ENCODE results near the gene PIMREG.

The PIMREG gene

GRCh38 chr17:6443692-6444570 lies at the start of gene PIMREG:
Gene PIMREG, plus strand, starts transcription at chr17:6444455. Its CDS starts 656 bp downstream, at chr17:6445111.
- peak; percentile 100 for DNase-seq

GRCh38 chr17:6398955-6399354 lies 45.3 kb upstream of the PIMREG start:
- DNase-seq = no peak

- no peak for DNase-seq
Measured at GRCh38 chr17:6402258-6402657, 42.0 kb upstream of the PIMREG start.

- no peak for DNase-seq
Measured at GRCh38 chr17:6408276-6408675, 36.0 kb upstream of the PIMREG start.

GRCh38 chr17:6408735-6409134 lies 35.5 kb upstream of the PIMREG start:
- no peak for DNase-seq

GRCh38 chr17:6413065-6413464 lies 31.2 kb upstream of the PIMREG start:
- DNase-seq = no peak

GRCh38 chr17:6415616-6416015 lies 28.6 kb upstream of the PIMREG start:
- no peak for DNase-seq

- peak; percentile 80 for DNase-seq
Measured at GRCh38 chr17:6420173-6420641, 24.0 kb upstream of the PIMREG start.

- peak; percentile 96 for DNase-seq
Measured at GRCh38 chr17:6421700-6422604, 22.3 kb upstream of the PIMREG start.

GRCh38 chr17:6422654-6423241 lies 21.5 kb upstream of the PIMREG start:
- no peak for DNase-seq

GRCh38 chr17:6423931-6424330 lies 20.3 kb upstream of the PIMREG start:
- no peak for DNase-seq

GRCh38 chr17:6425407-6425806 lies 18.8 kb upstream of the PIMREG start:
- no peak for DNase-seq

GRCh38 chr17:6426356-6427101 lies 17.7 kb upstream of the PIMREG start:
- no peak for DNase-seq

GRCh38 chr17:6427279-6427781 lies 16.9 kb upstream of the PIMREG start:
- DNase-seq = no peak

GRCh38 chr17:6428207-6428965 lies 15.9 kb upstream of the PIMREG start:
- no peak for DNase-seq

GRCh38 chr17:6429266-6429665 lies 15.0 kb upstream of the PIMREG start:
- no peak for DNase-seq

GRCh38 chr17:6430769-6431168 lies 13.5 kb upstream of the PIMREG start:
- DNase-seq = no peak

- DNase-seq = no peak
Measured at GRCh38 chr17:6435051-6435450, 9.2 kb upstream of the PIMREG start, which contains the start of gene AIPL1. Gene AIPL1, minus strand, starts transcription at chr17:6435121. Its CDS starts 17 bp downstream, at chr17:6435104.

- peak; percentile 88 for DNase-seq
Measured at GRCh38 chr17:6435968-6436367, 8.3 kb upstream of the PIMREG start.

- no peak for DNase-seq
Measured at GRCh38 chr17:6437466-6437865, 6.8 kb upstream of the PIMREG start.

- no peak for DNase-seq
Measured at GRCh38 chr17:6437956-6438355, 6.3 kb upstream of the PIMREG start.
